H1 (cell line): Measurements from ENCODE around the gene AEBP1. TPM values are rescaled to one million over a fixed set of nuclear protein-coding genes. Genes with fewer than 3 reads are reported as not detected.

ENCODE experiments used
- CTCF ChIA-PET: fragments of 300-600 bp; sonication (Branson Sonifier 250); formaldehyde crosslinking; loops from one replicate; lab custom pipeline; 2021; ENCODE audit not compliant: partially characterized antibody; lab: Charles Lee
- POLR2A ChIA-PET: fragments of 300-600 bp; sonication (Branson Sonifier 250); formaldehyde crosslinking; loops from one replicate; lab custom pipeline; 2021; ENCODE audit warnings: inconsistent platforms; ENCODE audit not compliant: partially characterized antibody; lab: Charles Lee
- DNase-seq, 2 experiments: peaks; one replicate each; pipeline versions ENCODE4 v3.0.0 to v3.0.0-alpha.2; 2010 to 2022; ENCODE audit warnings: low spot score in 2 of 2, low read depth in 1 of 2, mixed read lengths in 1 of 2
- FAIRE-seq: peaks from 2 replicates; lab custom pipeline; 2011; peaks lifted over from hg19 to GRCh38; lab: Jason Lieb, UNC
- H2AFZ ChIP-seq: 2 replicates; pipeline ENCODE4 v1.8.1; 2012; ENCODE audit warnings: low read length, inconsistent platforms
- H2AK5ac ChIP-seq: 2 replicates; pipeline ENCODE4 v1.6.1; 2013; ENCODE audit warnings: low read depth, low read length
- H2BK120ac ChIP-seq: replicated peaks from 2 replicates; pipeline ENCODE3; 2013; ENCODE audit warnings: low read depth, low read length, inconsistent platforms
- H2BK12ac ChIP-seq: 2 replicates; pipeline ENCODE4 v1.6.1; 2013; ENCODE audit warnings: low read depth, low read length
- H2BK15ac ChIP-seq: 2 replicates; pipeline ENCODE4 v1.6.1; 2013; ENCODE audit warnings: low read length
- H2BK20ac ChIP-seq: 2 replicates; pipeline ENCODE4 v1.6.1; 2013; ENCODE audit warnings: low read length
- H2BK5ac ChIP-seq: 2 replicates; pipeline ENCODE4 v1.6.1; 2013; ENCODE audit warnings: low read depth, low read length
- H3K14ac ChIP-seq: 2 replicates; pipeline ENCODE4 v1.6.1; 2013; ENCODE audit warnings: inconsistent platforms; ENCODE audit not compliant: insufficient read length
- H3K18ac ChIP-seq: 2 replicates; pipeline ENCODE4 v1.6.1; 2013; ENCODE audit warnings: low read length; ENCODE audit errors: extremely low read depth
- H3K23ac ChIP-seq: 2 replicates; pipeline ENCODE4 v1.6.1; 2013; ENCODE audit warnings: inconsistent platforms; ENCODE audit not compliant: insufficient read length
- H3K23me2 ChIP-seq: 2 replicates; pipeline ENCODE4 v1.6.1; 2013; ENCODE audit warnings: low read depth, low read length
- H3K27ac ChIP-seq: 2 replicates; pipeline ENCODE4 v1.6.1; 2011; ENCODE audit warnings: low read depth, low read length, inconsistent platforms
- H3K27me3 ChIP-seq, 4 experiments: replicated peaks in 1 of 4; 1 replicate in 1 of 4; 2 replicates in 3 of 4; pipeline versions ENCODE4 v1.6.1 to v1.8.1; 2011 to 2013; ENCODE audit warnings: low read length in 3 of 4, mild to moderate bottlenecking in 3 of 4, inconsistent platforms in 2 of 4, mixed read lengths in 2 of 4, moderate library complexity in 1 of 4; ENCODE audit not compliant: control insufficient read depth in 3 of 4, insufficient read depth in 3 of 4; ENCODE audit errors: extremely low read depth in 1 of 4
- H3K36me3 ChIP-seq, 4 experiments: 2 replicates each; pipeline versions ENCODE4 v1.6.1 to v1.8.1; 2011 to 2013; ENCODE audit warnings: mild to moderate bottlenecking in 4 of 4, low read length in 3 of 4, moderate library complexity in 2 of 4, control low read depth in 1 of 4, inconsistent platforms in 1 of 4; ENCODE audit not compliant: insufficient read depth in 4 of 4, control insufficient read depth in 2 of 4
- H3K4ac ChIP-seq: replicated peaks from 2 replicates; pipeline ENCODE3; 2013; ENCODE audit warnings: low read length, low read depth, mixed read lengths, inconsistent platforms; ENCODE audit not compliant: insufficient read length
- H3K4me1 ChIP-seq, 4 experiments: replicated peaks in 1 of 4; 1 replicate in 1 of 4; 2 replicates in 3 of 4; pipeline versions ENCODE4 v1.6.1 to v1.8.1; 2011 to 2013; ENCODE audit warnings: low read length in 3 of 4, inconsistent platforms in 2 of 4, mixed read lengths in 1 of 4; ENCODE audit not compliant: insufficient read depth in 4 of 4, control insufficient read depth in 3 of 4
- H3K4me2 ChIP-seq, 2 experiments: 2 replicates each; pipeline versions ENCODE4 v1.6.1 to v1.8.1; 2011 to 2013; ENCODE audit warnings: low read depth in 2 of 2, low read length in 2 of 2, control low read depth in 1 of 2, inconsistent platforms in 1 of 2, mild to moderate bottlenecking in 1 of 2; ENCODE audit not compliant: insufficient read depth in 1 of 2
- H3K4me3 ChIP-seq, 4 experiments: fragments of 200-600, 300-600 bp in 1 of 4; sonication (generic), shearing (Covaris generic), sonication (Bioruptor Twin) in 1 of 4; 2 replicates each; pipeline versions ENCODE4 v1.5.1 to v1.8.1; 2011 to 2016; ENCODE audit warnings: low read length in 4 of 4, low read depth in 3 of 4, control low read depth in 2 of 4, inconsistent platforms in 2 of 4, mild to moderate bottlenecking in 2 of 4, mixed read lengths in 1 of 4, moderate library complexity in 1 of 4; ENCODE audit not compliant: insufficient read depth in 2 of 4; ENCODE audit errors: extremely low read depth in 1 of 4
- H3K56ac ChIP-seq: replicated peaks from 2 replicates; pipeline ENCODE3; 2013; ENCODE audit warnings: low read depth, mild to moderate bottlenecking, mixed read lengths, low read length, inconsistent platforms; ENCODE audit not compliant: insufficient read length
- H3K79me1 ChIP-seq: 2 replicates; pipeline ENCODE4 v1.6.1; 2013; ENCODE audit warnings: low read depth, low read length, control low read depth
- H3K79me2 ChIP-seq, 2 experiments: 2 replicates each; pipeline versions ENCODE4 v1.6.1 to v1.8.1; 2012 to 2013; ENCODE audit warnings: low read length in 2 of 2, mild to moderate bottlenecking in 2 of 2, inconsistent platforms in 1 of 2; ENCODE audit not compliant: insufficient read depth in 2 of 2, control insufficient read depth in 1 of 2
- H3K9ac ChIP-seq, 4 experiments: replicated peaks in 1 of 4; 1 replicate in 1 of 4; 2 replicates in 3 of 4; pipeline versions ENCODE4 v1.6.1 to v1.8.1; 2011 to 2013; ENCODE audit warnings: low read depth in 3 of 4, low read length in 3 of 4, control low read depth in 2 of 4, mild to moderate bottlenecking in 2 of 4, moderate library complexity in 2 of 4, inconsistent platforms in 1 of 4; ENCODE audit errors: extremely low read depth in 1 of 4
- H3K9me3 ChIP-seq, 2 experiments: 2 replicates each; pipeline versions ENCODE4 v1.6.1 to v1.8.1; 2012 to 2013; ENCODE audit warnings: mild to moderate bottlenecking in 2 of 2, moderate library complexity in 2 of 2, control low read depth in 1 of 2, inconsistent platforms in 1 of 2, low read depth in 1 of 2, low read length in 1 of 2, mixed read lengths in 1 of 2; ENCODE audit not compliant: insufficient read depth in 2 of 2
- H4K20me1 ChIP-seq, 2 experiments: replicated peaks in 1 of 2; 2 replicates each; pipeline versions ENCODE3 to v1.8.1; 2011 to 2013; ENCODE audit warnings: inconsistent platforms in 2 of 2, low read length in 2 of 2, mild to moderate bottlenecking in 1 of 2; ENCODE audit not compliant: insufficient read depth in 2 of 2, control insufficient read depth in 1 of 2
- H4K5ac ChIP-seq: 2 replicates; pipeline ENCODE4 v1.6.1; 2013; ENCODE audit warnings: low read length, low read depth, mixed read lengths, inconsistent platforms; ENCODE audit not compliant: insufficient read length
- H4K8ac ChIP-seq: 2 replicates; pipeline ENCODE4 v1.8.0; 2013; ENCODE audit warnings: mild to moderate bottlenecking, moderate library complexity, low read length, inconsistent platforms; ENCODE audit not compliant: insufficient read depth; ENCODE audit errors: extremely low read depth
- H4K91ac ChIP-seq: replicated peaks from 2 replicates; pipeline ENCODE3; 2013; ENCODE audit warnings: low read length, mixed read lengths, inconsistent platforms; ENCODE audit not compliant: insufficient read length
- BACH1 ChIP-seq: IDR thresholded peaks from 2 replicates; pipeline ENCODE4 v1.6.1; 2012; ENCODE audit warnings: low read length, improper control_type of control experiment
- EP300 ChIP-seq, 2 experiments: IDR thresholded peaks; 1 replicate in 1 of 2; 2 replicates in 1 of 2; pipeline ENCODE4 v1.6.1; 2011 to 2012; ENCODE audit warnings: low read depth in 2 of 2, low read length in 2 of 2, mild to moderate bottlenecking in 2 of 2, borderline replicate concordance in 1 of 2, inconsistent platforms in 1 of 2, moderate library complexity in 1 of 2
- JUND ChIP-seq: IDR thresholded peaks from 2 replicates; pipeline ENCODE4 v1.6.1; 2011; ENCODE audit warnings: mild to moderate bottlenecking, improper control_type of control experiment, low read length
- POLR2A ChIP-seq, 2 experiments: IDR thresholded peaks; 1 replicate in 1 of 2; 2 replicates in 1 of 2; pipeline ENCODE4 v1.6.1; 2011; ENCODE audit warnings: low read depth in 2 of 2, low read length in 2 of 2, mild to moderate bottlenecking in 2 of 2; ENCODE audit errors: control extremely low read depth in 1 of 2
- RAD21 ChIP-seq, 2 experiments: IDR thresholded peaks in 1 of 2; conservative IDR thresholded peaks in 1 of 2; 2 replicates each; pipeline ENCODE4 v1.6.1; 2011; ENCODE audit warnings: low read depth in 2 of 2, low read length in 2 of 2, improper control_type of control experiment in 1 of 2, inconsistent platforms in 1 of 2, mild to moderate bottlenecking in 1 of 2, moderate library complexity in 1 of 2
- SAP30 ChIP-seq: fragments of 300-600 bp; sonication (generic); IDR thresholded peaks from 2 replicates; pipeline ENCODE4 v1.7.1; 2012; ENCODE audit warnings: low read length, moderate library complexity, mild to moderate bottlenecking, inconsistent platforms; ENCODE audit not compliant: insufficient read depth, insufficient replicate concordance
- SP4 ChIP-seq: IDR thresholded peaks from 2 replicates; pipeline ENCODE4 v1.6.1; 2012; ENCODE audit warnings: low read length, inconsistent platforms
- whole genome bisulfite sequencing, 2 experiments: shearing (Covaris generic) in 1 of 2; methylation state at CpG; one replicate each; pipeline versions ENCODE4 v1.1.6 to v1.1.7; 2013 to 2015; ENCODE audit warnings: low lambda C conversion rate in 2 of 2, mixed read lengths in 2 of 2, inconsistent platforms in 1 of 2, low coverage in 1 of 2, missing lambda C conversion rate in 1 of 2; ENCODE audit not compliant: insufficient replicate concordance in 2 of 2, insufficient coverage in 1 of 2, insufficient read length in 1 of 2; ENCODE audit errors: extremely low coverage in 1 of 2, missing lambda C conversion rate in 1 of 2; 5-methylcytosine and 5-hydroxymethylcytosine counted together
- polyA plus RNA-seq, 7 experiments: library from polyadenylated mRNA; depleted of rRNA in 3 of 7; stranded (reverse) in 5 of 7; unstranded in 2 of 7; fragments of >200 nt in 5 of 7; fragments of 200-250 nt in 2 of 7; gene quantifications; 1 replicate in 5 of 7; 2 replicates in 1 of 7; 4 replicates in 1 of 7; pipeline versions ENCODE4 v1.2.1 to v1.2.3, GENCODE V29; 2011 to 2013; ENCODE audit warnings: missing spikeins in 2 of 7, mixed read lengths in 2 of 7
- total RNA-seq: library from RNA; stranded (reverse); fragmentation: NEBNext Ultra II Directional; extraction: Animal tissue kit (Norgen Biotek cat#: 25700); gene quantifications from 2 replicates; pipeline ENCODE4 v1.2.1, GENCODE V29; 2021

Gene AEBP1
- total and polyA plus RNA-seq, 2 of the 8 experiments (the other 6 are each of a cell fraction or from before 2014, with no cell fraction given), result 10.4 to 41.2 TPM

DNA sequence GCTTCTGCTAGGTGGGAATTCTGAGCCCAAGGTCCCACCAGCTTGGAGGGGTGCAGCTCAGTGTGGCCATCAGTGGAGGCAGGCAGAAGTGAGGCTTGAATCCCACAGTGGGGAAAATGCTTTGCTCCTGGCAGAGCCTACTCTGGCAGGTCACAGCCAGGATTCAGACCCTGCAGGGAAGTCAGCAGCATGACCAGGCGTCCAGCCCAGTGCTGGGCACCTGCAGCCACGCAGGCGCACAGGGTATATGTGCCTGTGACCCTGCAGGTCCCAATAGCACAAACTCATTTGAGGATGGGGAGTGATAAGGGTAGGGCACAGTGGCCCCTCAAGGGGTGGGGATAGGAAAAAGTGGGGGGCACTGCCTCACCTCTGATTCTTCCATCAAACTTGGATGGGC is 8.4 kb upstream of the AEBP1 start:
- no peaks in the 10 kb centered on the region for H4K20me1 ChIP-seq
- no peak overlapping the region for H4K91ac ChIP-seq
- DNase-seq (no peak), FAIRE-seq (no peak)
- no peak overlapping the region for H3K23ac ChIP-seq
- no peak overlapping the region for H2AK5ac ChIP-seq
- H2BK20ac ChIP-seq, result no peak overlapping the region
- H2BK15ac ChIP-seq, result no peak overlapping the region
- no peaks in the 10 kb centered on the region for H3K23me2 ChIP-seq
- TF ChIP-seq POLR2A (IDR thresholded peaks at IDR 0.05; ENCODE audit: control extremely low read depth in 1 of 2, low read depth in 2 of 2, low read length in 2 of 2) (no peak), BACH1 (no peak), JUND (no peak), RAD21 (IDR thresholded peaks at IDR 0.05 in 1 of 2, conservative IDR thresholded peaks at IDR 0.05 in 1 of 2; ENCODE audit: low read depth in 2 of 2, low read length in 2 of 2) (no peak), SP4 (no peak), SAP30 (no peak), EP300 (IDR thresholded peaks at IDR 0.05; ENCODE audit: borderline replicate concordance in 1 of 2, low read depth in 2 of 2, low read length in 2 of 2) (no peak)
- no peak overlapping the region for H4K8ac ChIP-seq
- no peak overlapping the region for H3K9ac ChIP-seq
- no peak overlapping the region for H3K4ac ChIP-seq
- no peak overlapping the region for H3K14ac ChIP-seq
- H3K9me3 ChIP-seq, result no peaks in the 10 kb centered on the region
- H3K4me1 ChIP-seq, result no peaks in the 10 kb centered on the region; a peak in 1 of 7 replicates
- no peak overlapping the region for H3K56ac ChIP-seq
- H2BK12ac ChIP-seq, result no peak overlapping the region
- 93% methylated on average over 3 of the region's 3 CpGs; no CpG with 5 or more reads in 1 of the 2 experiments for WGBS, 2 experiments
- no peak overlapping the region for H2BK120ac ChIP-seq
- no peak overlapping the region for H2BK5ac ChIP-seq
- no peak overlapping the region for H3K27ac ChIP-seq
- no peak overlapping the region for H2AFZ ChIP-seq
- CTCF ChIA-PET, result interaction anchor here (0.8 to 1.8 kb wide), 4 partner anchors 11 to 23 kb away, joined by 3 to 4 read pairs (median 3); no protein-coding TSS in a partner anchor
- no peaks in the 10 kb centered on the region for H3K27me3 ChIP-seq
- H3K4me3 ChIP-seq, result no peak overlapping the region
- H3K4me2 ChIP-seq, result no peak overlapping the region
- POLR2A ChIA-PET, result interaction anchor here (1.4 to 1.6 kb wide), 2 partner anchors 10 to 16 kb away, joined by 3 read pairs; no protein-coding TSS in a partner anchor
- no peaks in the 10 kb centered on the region for H3K36me3 ChIP-seq
- H3K79me2 ChIP-seq, result no peaks in the 10 kb centered on the region
- H3K18ac ChIP-seq, result no peak overlapping the region
- no peaks in the 10 kb centered on the region for H3K79me1 ChIP-seq
- no peak overlapping the region for H4K5ac ChIP-seq
